Panc1 (cell line): ENCODE results near the gene P4HA3. TPM values are rescaled to one million over a fixed set of nuclear protein-coding genes. Genes with fewer than 3 reads are reported as not detected.

Experiments
- ATAC-seq: fragments of 200-7000 bp; cut with Tn5 transposase; 2 replicates; pipeline ENCODE4 v1.9.1; 2020; ENCODE audit warnings: mild to moderate bottlenecking, moderate library complexity
- BruUV-seq: library from RNA; stranded (reverse); fragments of 400-500 nt; replicated peaks from 2 replicates; lab custom pipeline; 2021; lab: Mats Ljungman, UMichigan
- CTCF ChIA-PET: fragments of 300-600 bp; sonication (Branson Sonifier 250); formaldehyde crosslinking; loops from one replicate; lab custom pipeline; 2022; ENCODE audit warnings: antibody characterized with exemption; lab: Charles Lee
- POLR2A ChIA-PET: fragments of 300-600 bp; sonication (Branson Sonifier 250); formaldehyde crosslinking; loops from one replicate; lab custom pipeline; 2022; ENCODE audit warnings: antibody characterized with exemption; lab: Charles Lee
- DNase-seq: peaks from one replicate; pipeline ENCODE4 v3.0.0-alpha.2; 2010; ENCODE audit warnings: low read depth, low spot score
- H3K27ac ChIP-seq: 2 replicates; pipeline ENCODE4 v1.5.1; 2011; ENCODE audit warnings: mild to moderate bottlenecking, low read length, inconsistent platforms
- H3K27me3 ChIP-seq: fragments of 200-500 bp; sonication (Bioruptor generic); 2 replicates; pipeline ENCODE4 v1.6.0; 2014; ENCODE audit warnings: low read length, inconsistent platforms; ENCODE audit not compliant: control insufficient read depth, insufficient read depth
- H3K36me3 ChIP-seq: fragments of 200-500 bp; sonication (Bioruptor generic); 2 replicates; pipeline ENCODE4 v1.5.1; 2014; ENCODE audit warnings: inconsistent platforms, mild to moderate bottlenecking, low read length, moderate library complexity; ENCODE audit not compliant: control insufficient read depth, insufficient read depth
- H3K4me1 ChIP-seq: 2 replicates; pipeline ENCODE4 v1.5.1; 2011; ENCODE audit warnings: inconsistent platforms, mild to moderate bottlenecking, low read length, moderate library complexity; ENCODE audit not compliant: control insufficient read depth, insufficient read depth
- H3K4me3 ChIP-seq, 2 experiments: 2 replicates each; pipeline ENCODE4 v1.5.1; 2011 to 2012; ENCODE audit warnings: low read depth in 2 of 2, low read length in 2 of 2, mild to moderate bottlenecking in 2 of 2, inconsistent platforms in 1 of 2, moderate library complexity in 1 of 2
- H3K9me3 ChIP-seq: fragments of 200-500 bp; sonication (Bioruptor generic); 2 replicates; pipeline ENCODE4 v1.5.1; 2014; ENCODE audit warnings: low read depth, mild to moderate bottlenecking, inconsistent platforms, low read length, moderate library complexity; ENCODE audit not compliant: control insufficient read depth, insufficient read depth
- POLR2AphosphoS5 ChIP-seq: IDR thresholded peaks from 2 replicates; pipeline ENCODE4 v1.6.1; 2012; ENCODE audit warnings: mild to moderate bottlenecking, low read depth, low read length, moderate library complexity
- SIN3A ChIP-seq: IDR thresholded peaks from 2 replicates; pipeline ENCODE4 v1.6.1; 2012; ENCODE audit warnings: low read depth, mild to moderate bottlenecking, low read length, moderate library complexity, borderline replicate concordance; ENCODE audit not compliant: insufficient read depth
- TCF7L2 ChIP-seq: IDR thresholded peaks from 2 replicates; pipeline ENCODE4 v1.6.1; 2011; ENCODE audit warnings: mild to moderate bottlenecking, low read depth, low read length, inconsistent platforms
- in situ Hi-C: cut with HindIII; loops from 2 replicates; pipeline ENCODE4 v1.10.0; 2016; ENCODE audit warnings: low sequenced_read_pairs, low pct_unique_long_range_greater_than_20kb
- intact Hi-C: fragments of 100-400 bp; cut with micrococcal nuclease; formaldehyde crosslinking; loops from one replicate; pipeline ENCODE4 v1.10.0; 2022; ENCODE audit not compliant: unreplicated experiment
- total RNA-seq: library from RNA; stranded (reverse); gene quantifications from one replicate; pipeline ENCODE4 v1.2.1, GENCODE V29; 2021; ENCODE audit not compliant: unreplicated experiment
- TF ChIP-seq, protein P1 (sequence below): fragments of 450-650 bp; IDR thresholded peaks from 2 replicates; pipeline ENCODE4 v1.5.1; 2017; ENCODE audit warnings: mild to moderate bottlenecking
- TF ChIP-seq, protein P2 (sequence below), 2 experiments: IDR thresholded peaks; 2 replicates each; pipeline ENCODE4 v1.6.1; 2011 to 2012; ENCODE audit warnings: low read depth in 2 of 2, control low read depth in 1 of 2, low read length in 1 of 2, mild to moderate bottlenecking in 1 of 2, moderate library complexity in 1 of 2; ENCODE audit not compliant: insufficient read depth in 1 of 2

Gene P4HA3
- total RNA-seq, 1 experiment from 2014 or later, result 1.3 TPM

DNA sequence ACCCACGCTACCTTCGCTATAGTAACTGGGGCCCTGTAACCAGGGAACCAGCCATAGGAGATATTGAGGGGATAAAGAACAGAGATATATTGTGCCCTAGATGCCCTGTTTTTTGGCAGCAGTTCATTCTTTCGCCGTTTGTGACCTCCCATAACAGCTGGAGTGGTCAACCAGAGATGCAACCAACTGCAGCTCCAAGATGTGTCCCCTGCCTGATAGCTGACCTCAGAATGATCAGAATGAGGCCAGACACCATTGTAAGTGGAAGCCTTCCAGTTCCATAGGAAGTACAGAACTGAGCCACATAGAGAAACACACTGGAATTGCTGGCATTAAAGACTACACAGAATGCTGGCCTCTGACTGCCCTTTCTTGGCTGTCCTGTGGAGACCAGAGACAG is 39.2 kb downstream of the P4HA3 start:
- no peak for DNase-seq
- Histone ChIP-seq H3K4me1 (no peaks in the 10 kb centered on the region), H3K4me3 (no peak overlapping the region), H3K36me3 (no peaks in the 10 kb centered on the region), H3K9me3 (no peaks in the 10 kb centered on the region), H3K27ac (no peak overlapping the region), H3K27me3 (peaks cover 7% of the 10 kb centered on the region; the same call in 1 of the 2 replicates)
- intact Hi-C loops (no loop called here), in situ Hi-C loops (no loop called here)
- ChIA-PET POLR2A (no interaction called here), CTCF (interaction anchor here (0.6 kb wide), 1 partner anchor 25 kb away, joined by 7 read pairs; no protein-coding TSS in a partner anchor)
- no peak for TF ChIP-seq TCF7L2
- TF ChIP-seq, protein P1, sequence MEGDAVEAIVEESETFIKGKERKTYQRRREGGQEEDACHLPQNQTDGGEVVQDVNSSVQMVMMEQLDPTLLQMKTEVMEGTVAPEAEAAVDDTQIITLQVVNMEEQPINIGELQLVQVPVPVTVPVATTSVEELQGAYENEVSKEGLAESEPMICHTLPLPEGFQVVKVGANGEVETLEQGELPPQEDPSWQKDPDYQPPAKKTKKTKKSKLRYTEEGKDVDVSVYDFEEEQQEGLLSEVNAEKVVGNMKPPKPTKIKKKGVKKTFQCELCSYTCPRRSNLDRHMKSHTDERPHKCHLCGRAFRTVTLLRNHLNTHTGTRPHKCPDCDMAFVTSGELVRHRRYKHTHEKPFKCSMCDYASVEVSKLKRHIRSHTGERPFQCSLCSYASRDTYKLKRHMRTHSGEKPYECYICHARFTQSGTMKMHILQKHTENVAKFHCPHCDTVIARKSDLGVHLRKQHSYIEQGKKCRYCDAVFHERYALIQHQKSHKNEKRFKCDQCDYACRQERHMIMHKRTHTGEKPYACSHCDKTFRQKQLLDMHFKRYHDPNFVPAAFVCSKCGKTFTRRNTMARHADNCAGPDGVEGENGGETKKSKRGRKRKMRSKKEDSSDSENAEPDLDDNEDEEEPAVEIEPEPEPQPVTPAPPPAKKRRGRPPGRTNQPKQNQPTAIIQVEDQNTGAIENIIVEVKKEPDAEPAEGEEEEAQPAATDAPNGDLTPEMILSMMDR, result no peak
- TF ChIP-seq SIN3A, result no peak
- TF ChIP-seq, protein P2, sequence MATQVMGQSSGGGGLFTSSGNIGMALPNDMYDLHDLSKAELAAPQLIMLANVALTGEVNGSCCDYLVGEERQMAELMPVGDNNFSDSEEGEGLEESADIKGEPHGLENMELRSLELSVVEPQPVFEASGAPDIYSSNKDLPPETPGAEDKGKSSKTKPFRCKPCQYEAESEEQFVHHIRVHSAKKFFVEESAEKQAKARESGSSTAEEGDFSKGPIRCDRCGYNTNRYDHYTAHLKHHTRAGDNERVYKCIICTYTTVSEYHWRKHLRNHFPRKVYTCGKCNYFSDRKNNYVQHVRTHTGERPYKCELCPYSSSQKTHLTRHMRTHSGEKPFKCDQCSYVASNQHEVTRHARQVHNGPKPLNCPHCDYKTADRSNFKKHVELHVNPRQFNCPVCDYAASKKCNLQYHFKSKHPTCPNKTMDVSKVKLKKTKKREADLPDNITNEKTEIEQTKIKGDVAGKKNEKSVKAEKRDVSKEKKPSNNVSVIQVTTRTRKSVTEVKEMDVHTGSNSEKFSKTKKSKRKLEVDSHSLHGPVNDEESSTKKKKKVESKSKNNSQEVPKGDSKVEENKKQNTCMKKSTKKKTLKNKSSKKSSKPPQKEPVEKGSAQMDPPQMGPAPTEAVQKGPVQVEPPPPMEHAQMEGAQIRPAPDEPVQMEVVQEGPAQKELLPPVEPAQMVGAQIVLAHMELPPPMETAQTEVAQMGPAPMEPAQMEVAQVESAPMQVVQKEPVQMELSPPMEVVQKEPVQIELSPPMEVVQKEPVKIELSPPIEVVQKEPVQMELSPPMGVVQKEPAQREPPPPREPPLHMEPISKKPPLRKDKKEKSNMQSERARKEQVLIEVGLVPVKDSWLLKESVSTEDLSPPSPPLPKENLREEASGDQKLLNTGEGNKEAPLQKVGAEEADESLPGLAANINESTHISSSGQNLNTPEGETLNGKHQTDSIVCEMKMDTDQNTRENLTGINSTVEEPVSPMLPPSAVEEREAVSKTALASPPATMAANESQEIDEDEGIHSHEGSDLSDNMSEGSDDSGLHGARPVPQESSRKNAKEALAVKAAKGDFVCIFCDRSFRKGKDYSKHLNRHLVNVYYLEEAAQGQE (IDR thresholded peaks at IDR 0.05; ENCODE audit: insufficient read depth in 1 of 2, low read depth in 2 of 2, low read length in 1 of 2), result no peak
- no TSS peak for BruUV-seq
- ATAC-seq, result peak; percentile 51; the same call in 1 of the 2 replicates

DNA sequence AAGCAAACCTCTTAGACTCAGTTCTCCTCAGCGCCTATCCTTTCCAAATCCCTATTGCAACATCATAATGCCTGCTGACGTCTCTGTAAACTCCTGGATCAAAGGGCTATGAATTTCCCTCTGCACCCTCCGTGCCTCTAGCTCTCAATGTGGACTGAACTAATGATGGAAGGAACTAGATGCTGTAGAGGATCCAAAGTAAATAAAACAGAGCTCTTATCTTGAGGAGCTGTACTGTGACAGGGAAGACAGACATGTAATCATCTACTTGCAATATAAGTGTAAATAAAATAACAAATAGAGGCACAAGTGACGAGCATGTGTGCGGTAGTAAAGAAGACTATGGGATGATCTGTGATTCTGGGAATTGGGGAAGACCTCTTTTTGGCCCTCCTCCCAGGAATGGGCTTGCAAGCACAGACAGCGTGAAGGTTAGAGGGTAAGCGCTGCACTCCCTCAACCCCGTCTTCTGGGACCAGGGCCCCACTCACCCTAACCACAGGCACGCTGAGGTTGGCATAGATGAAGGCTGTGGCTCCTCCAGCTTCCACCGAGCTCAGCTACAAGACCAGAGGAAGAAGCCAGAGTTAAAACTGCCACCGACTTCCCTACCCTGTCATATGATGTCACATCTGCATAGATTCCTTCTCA is 42.2 kb downstream of the P4HA3 start:
- H3K9me3 ChIP-seq, result no peaks in the 10 kb centered on the region
- intact Hi-C loops, result no loop called here
- H3K4me3 ChIP-seq, result no peak overlapping the region
- H3K36me3 ChIP-seq, result no peaks in the 10 kb centered on the region
- peaks cover 7% of the 10 kb centered on the region; the same call in 1 of the 2 replicates for H3K27me3 ChIP-seq
- H3K4me1 ChIP-seq, result no peaks in the 10 kb centered on the region
- BruUV-seq, result no TSS peak
- no peak overlapping the region for H3K27ac ChIP-seq
- ATAC-seq (no peak), DNase-seq (no peak)
- CTCF ChIA-PET, result no interaction called here
- TF ChIP-seq, protein P1, result no peak
- TF ChIP-seq, protein P2 (IDR thresholded peaks at IDR 0.05; ENCODE audit: insufficient read depth in 1 of 2, low read depth in 2 of 2, low read length in 1 of 2), result no peak
- no peak for TF ChIP-seq SIN3A
- TF ChIP-seq POLR2AphosphoS5, result no peak
- no peak for TF ChIP-seq TCF7L2
- POLR2A ChIA-PET, result no interaction called here
- in situ Hi-C loops, result no loop called here
